HL-60 (cell line): Measurements from ENCODE around the gene MYO7A.

Experiments
- CTCF ChIP-seq: IDR thresholded peaks from one replicate; pipeline ENCODE4 v1.5.1; 2011; ENCODE audit warnings: low read length, control low read depth, inconsistent platforms; ENCODE audit not compliant: insufficient read depth
- GABPA ChIP-seq: IDR thresholded peaks from 2 replicates; pipeline ENCODE4 v1.6.1; 2012; ENCODE audit warnings: low read depth
- POLR2AphosphoS5 ChIP-seq: IDR thresholded peaks from 2 replicates; pipeline ENCODE4 v1.6.1; 2012; ENCODE audit warnings: low read depth
- REST ChIP-seq: IDR thresholded peaks from 2 replicates; pipeline ENCODE4 v1.6.1; 2012; ENCODE audit warnings: low read depth; ENCODE audit not compliant: insufficient replicate concordance
- SPI1 ChIP-seq: IDR thresholded peaks from 2 replicates; pipeline ENCODE4 v1.6.1; 2012; ENCODE audit warnings: low read depth, mild to moderate bottlenecking, borderline replicate concordance

- TF ChIP-seq CTCF (no peak), REST (no peak), SPI1 (no peak), POLR2AphosphoS5 (no peak), GABPA (no peak)
Measured at GRCh38 chr11:77202941-77203900, 75.2 kb downstream of the MYO7A start.
